ENCODE results near the gene PIAS1. TPM values are rescaled to one million over a fixed set of nuclear protein-coding genes. Genes with fewer than 3 reads are reported as not detected.
"Not testable (repeated sequence)": the region's sequence is repeated elsewhere in the genome, so short reads cannot be mapped to it uniquely, and the experiment has no call there.

Gene PIAS1
- total RNA-seq, 1 donor from 2014 or later: 12.0 TPM

- no peak overlapping the region for H3K4me3 ChIP-seq (ENCODE audit: low read depth, low read length)
- no peak for TF ChIP-seq CTCF (conservative IDR thresholded peaks at IDR 0.05; ENCODE audit: low read depth, low read length)
- no peak for DNase-seq (ENCODE audit: low read depth)
Measured at GRCh38 chr15:68224108-68224507, 170.0 kb downstream of the PIAS1 start.

- no peak for TF ChIP-seq CTCF (conservative IDR thresholded peaks at IDR 0.05; ENCODE audit: low read depth, low read length)
- H3K4me3 ChIP-seq (ENCODE audit: low read depth, low read length): no peak overlapping the region
- DNase-seq (ENCODE audit: low read depth): no peak
Measured at GRCh38 chr15:68224546-68225250, 170.6 kb downstream of the PIAS1 start.

- not testable (repeated sequence) for H3K4me3 ChIP-seq (ENCODE audit: low read depth, low read length); DNase-seq (ENCODE audit: low read depth)
Measured at GRCh38 chr15:68225442-68225841, 171.3 kb downstream of the PIAS1 start.

GRCh38 chr15:68227643-68228142, 173.6 kb downstream of the PIAS1 start:
- TF ChIP-seq CTCF (conservative IDR thresholded peaks at IDR 0.05; ENCODE audit: low read depth, low read length): no peak
- peak overlapping the region; percentile 76 for H3K4me3 ChIP-seq (ENCODE audit: low read depth, low read length)

GRCh38 chr15:68228143-68228970, 174.2 kb downstream of the PIAS1 start:
- no peak for DNase-seq (ENCODE audit: low read depth)
- TF ChIP-seq CTCF (conservative IDR thresholded peaks at IDR 0.05; ENCODE audit: low read depth, low read length): no peak
- peak overlapping the region; percentile 76 for H3K4me3 ChIP-seq (ENCODE audit: low read depth, low read length)

More at GRCh38 chr15:68227643-68228142, 173.6 kb downstream of the PIAS1 start:
- DNase-seq (ENCODE audit: low read depth): no peak

- no peak for TF ChIP-seq CTCF (conservative IDR thresholded peaks at IDR 0.05; ENCODE audit: low read depth, low read length)
- DNase-seq (ENCODE audit: low read depth): no peak
- H3K4me3 ChIP-seq (ENCODE audit: low read depth, low read length): peak overlapping the region; percentile 76
Measured at GRCh38 chr15:68228971-68229385, 174.9 kb downstream of the PIAS1 start.

- TF ChIP-seq CTCF (conservative IDR thresholded peaks at IDR 0.05; ENCODE audit: low read depth, low read length): no peak
- DNase-seq (ENCODE audit: low read depth): no peak
- H3K4me3 ChIP-seq (ENCODE audit: low read depth, low read length): peak within 1 kb of the TSS; percentile 76
Measured at GRCh38 chr15:68229386-68230156, 175.5 kb downstream of the PIAS1 start, which contains the start of gene CLN6. CLN6 (minus strand) TSS chr15:68229728; CDS start chr15:68229584, 144 bp downstream.
